SK-N-SH (cell line): Measurements from ENCODE around the gene PROM1. TPM values are rescaled to one million over a fixed set of nuclear protein-coding genes. Genes with fewer than 3 reads are reported as not detected.

Experiments
- CTCF ChIA-PET: fragments of 300-600, 350-600 bp; formaldehyde crosslinking; extraction: SDS; loops from one replicate; lab custom pipeline; 2021; lab: Yijun Ruan, JAX
- POLR2A ChIA-PET: fragments of 350-600 bp; sonication (Branson Sonifier 250); formaldehyde crosslinking; extraction: SDS; loops from one replicate; lab custom pipeline; 2020; ENCODE audit warnings: antibody characterized with exemption, inconsistent platforms; lab: Yijun Ruan, JAX
- DNase-seq: peaks from one replicate; pipeline ENCODE4 v3.0.0; 2012
- H2AFZ ChIP-seq: fragments of 200-600 bp; sonication (generic); 2 replicates; pipeline ENCODE4 v1.8.1; 2016; ENCODE audit warnings: antibody characterized with exemption, mild to moderate bottlenecking, low read depth
- H3F3A ChIP-seq: fragments of 200-600 bp; sonication (generic); replicated peaks from 2 replicates; pipeline ENCODE3; 2016; ENCODE audit warnings: antibody characterized with exemption, mild to moderate bottlenecking; ENCODE audit not compliant: insufficient read depth
- H3K27ac ChIP-seq, 2 experiments: fragments of 200-500 bp in 1 of 2; fragments of 200-600 bp in 1 of 2; sonication (Bioruptor generic) in 1 of 2; sonication (generic), shearing (Covaris generic) in 1 of 2; 2 replicates each; pipeline versions ENCODE4 v1.5.1 to v1.6.1; 2014 to 2016; ENCODE audit warnings: low read depth in 2 of 2, inconsistent platforms in 1 of 2, low read length in 1 of 2, mild to moderate bottlenecking in 1 of 2, mixed read lengths in 1 of 2
- H3K27me3 ChIP-seq: fragments of 200-600 bp; sonication (generic), shearing (Covaris generic); 2 replicates; pipeline ENCODE4 v1.6.1; 2016; ENCODE audit warnings: mixed run types; ENCODE audit not compliant: insufficient read depth
- H3K36me3 ChIP-seq, 2 experiments: fragments of 200-500 bp in 1 of 2; fragments of 200-600 bp in 1 of 2; sonication (Bioruptor generic) in 1 of 2; sonication (generic) in 1 of 2; replicated peaks in 1 of 2; 2 replicates each; pipeline versions ENCODE3 to v1.5.1; 2014 to 2016; ENCODE audit warnings: low read length in 1 of 2, mild to moderate bottlenecking in 1 of 2; ENCODE audit not compliant: insufficient read depth in 2 of 2, control insufficient read depth in 1 of 2
- H3K4me1 ChIP-seq, 2 experiments: fragments of 200-500 bp in 1 of 2; fragments of 200-600 bp in 1 of 2; sonication (Bioruptor generic) in 1 of 2; sonication (generic), shearing (Covaris generic) in 1 of 2; 2 replicates each; pipeline versions ENCODE4 v1.5.1 to v1.6.1; 2014 to 2016; ENCODE audit warnings: low read depth in 1 of 2, low read length in 1 of 2, mixed run types in 1 of 2; ENCODE audit not compliant: insufficient read depth in 2 of 2, control insufficient read depth in 1 of 2
- H3K4me2 ChIP-seq: fragments of 200-600 bp; sonication (generic), shearing (Covaris generic); 2 replicates; pipeline ENCODE4 v1.6.1; 2017; ENCODE audit warnings: mixed run types
- H3K4me3 ChIP-seq, 2 experiments: fragments of 200-500 bp in 1 of 2; fragments of 200-600 bp in 1 of 2; sonication (Bioruptor generic) in 1 of 2; sonication (generic), shearing (Covaris generic) in 1 of 2; 2 replicates each; pipeline versions ENCODE4 v1.5.1 to v1.8.1; 2014 to 2016; ENCODE audit warnings: low read depth in 2 of 2, inconsistent platforms in 1 of 2, low read length in 1 of 2, mild to moderate bottlenecking in 1 of 2, mixed read lengths in 1 of 2, moderate library complexity in 1 of 2
- H3K79me2 ChIP-seq: fragments of 200-600 bp; sonication (generic); 2 replicates; pipeline ENCODE4 v1.8.1; 2017; ENCODE audit warnings: mild to moderate bottlenecking; ENCODE audit not compliant: insufficient read depth
- H3K9ac ChIP-seq: fragments of 200-600 bp; sonication (generic); 2 replicates; pipeline ENCODE4 v1.6.1; 2017; ENCODE audit warnings: mixed run types
- H3K9me2 ChIP-seq: fragments of 200-600 bp; sonication (generic); 2 replicates; pipeline ENCODE4 v1.6.1; 2017; ENCODE audit warnings: mixed run types
- H3K9me3 ChIP-seq: fragments of 200-600 bp; sonication (generic); 2 replicates; pipeline ENCODE4 v1.6.1; 2017; ENCODE audit warnings: mixed run types, mild to moderate bottlenecking, moderate library complexity
- H4K20me1 ChIP-seq: fragments of 200-600 bp; sonication (generic); 2 replicates; pipeline ENCODE4 v1.6.1; 2017; ENCODE audit warnings: mild to moderate bottlenecking, mixed run types; ENCODE audit not compliant: insufficient read depth
- FOXJ3 ChIP-seq: sonication (generic); formaldehyde crosslinking; IDR thresholded peaks from 2 replicates; pipeline ENCODE4 v1.5.1; 2020; ENCODE audit warnings: mild to moderate bottlenecking, missing genetic modification reagents
- GABPA ChIP-seq: IDR thresholded peaks from 2 replicates; pipeline ENCODE4 v1.4.0; 2012; ENCODE audit warnings: low read depth, mild to moderate bottlenecking
- POLR2AphosphoS5 ChIP-seq: IDR thresholded peaks from 2 replicates; pipeline ENCODE4 v1.6.1; 2012; ENCODE audit warnings: low read depth, low read length
- RFX5 ChIP-seq: IDR thresholded peaks from 2 replicates; pipeline ENCODE4 v1.6.1; 2012; ENCODE audit warnings: mild to moderate bottlenecking, improper control_type of control experiment, low read length
- TAF1 ChIP-seq: IDR thresholded peaks from 2 replicates; pipeline ENCODE4 v1.6.1; 2012; ENCODE audit warnings: low read depth, mild to moderate bottlenecking, low read length, moderate library complexity, borderline replicate concordance
- YY1 ChIP-seq: IDR thresholded peaks from 2 replicates; pipeline ENCODE4 v1.4.0; 2012; ENCODE audit warnings: low read depth, mild to moderate bottlenecking
- WGBS: methylation state at CpG from one replicate; pipeline ENCODE4 v1.1.6; 2017; ENCODE audit warnings: low lambda C conversion rate; 5-methylcytosine and 5-hydroxymethylcytosine counted together
- polyA plus RNA-seq, 3 experiments: library from polyadenylated mRNA; depleted of rRNA; stranded (reverse); fragments of >200 nt; gene quantifications; 2 replicates each; pipeline ENCODE4 v1.2.3, GENCODE V29; 2012
- TF ChIP-seq, protein P1 (sequence below): fragments of 200-600 bp; sonication (generic); IDR thresholded peaks from 2 replicates; pipeline ENCODE4 v1.6.1; 2017; ENCODE audit warnings: antibody characterized with exemption, mild to moderate bottlenecking, moderate library complexity
- TF ChIP-seq, protein P2 (sequence below): IDR thresholded peaks from 2 replicates; pipeline ENCODE4 v1.4.0; 2012; ENCODE audit warnings: low read depth
- TF ChIP-seq, protein P3 (sequence below): IDR thresholded peaks from 2 replicates; pipeline ENCODE4 v1.6.1; 2012; ENCODE audit warnings: mild to moderate bottlenecking, low read depth, low read length, moderate library complexity

Gene PROM1
- polyA plus RNA-seq, 1 of the 3 experiments (the other 2 are of a cell fraction), result not detected

DNA sequence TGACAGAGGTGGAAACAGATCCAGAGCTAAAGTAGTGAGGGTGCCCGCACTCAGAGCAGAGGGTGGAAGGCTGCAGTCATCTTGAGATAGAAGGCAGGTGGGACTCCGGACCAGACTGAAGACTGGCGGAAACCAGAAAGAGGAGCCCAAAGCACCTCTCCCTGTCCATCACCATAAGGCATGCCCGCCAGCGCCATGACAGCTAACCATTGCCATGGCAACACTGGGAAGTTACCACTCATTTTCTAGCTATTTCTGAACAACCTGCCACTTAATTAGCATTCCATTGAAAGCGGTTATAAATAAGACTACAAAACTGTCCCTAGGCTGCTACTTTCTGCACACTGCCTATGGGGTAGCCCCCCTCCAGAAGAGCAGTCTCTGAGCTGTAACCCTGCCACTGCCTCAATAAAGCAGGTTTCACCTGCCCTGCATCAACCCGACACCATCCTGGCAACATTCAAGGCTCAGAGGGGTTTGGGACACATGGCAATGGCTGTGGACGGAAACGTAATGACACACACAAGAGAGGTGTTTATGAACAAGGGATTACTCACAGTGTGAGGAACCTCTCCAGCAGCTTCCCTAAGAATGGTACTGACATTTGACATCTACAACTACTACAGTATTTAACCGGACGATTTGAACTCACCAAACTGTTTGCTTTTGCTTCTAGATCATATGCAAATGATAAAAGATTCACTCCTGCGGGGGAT is 93.1 kb downstream of the PROM1 start:
- Histone ChIP-seq H3K27ac (no peak overlapping the region), H4K20me1 (no peaks in the 10 kb centered on the region), H3F3A (no peaks in the 10 kb centered on the region), H3K9me2 (no peaks in the 10 kb centered on the region), H3K27me3 (no peaks in the 10 kb centered on the region; the same call in 1 of the 2 replicates), H3K79me2 (no peaks in the 10 kb centered on the region), H3K4me2 (no peak overlapping the region), H3K36me3 (no peaks in the 10 kb centered on the region), H3K9me3 (no peaks in the 10 kb centered on the region), H3K4me3 (no peak overlapping the region), H3K4me1 (peaks cover 0 to 3% of the 10 kb centered on the region in 2 experiments; a peak in 1 of 4 replicates), H2AFZ (no peak overlapping the region), H3K9ac (no peak overlapping the region)
- 75% methylated on average over 12 of the region's 12 CpGs for WGBS
- ChIA-PET CTCF (interaction anchor here (0.7 to 5.5 kb wide), 3 partner anchors 11 to 185 kb away, joined by 3 to 37 read pairs (median 7); no protein-coding TSS in a partner anchor), POLR2A (no interaction called here)
- no peak for TF ChIP-seq POLR2AphosphoS5
- TF ChIP-seq, protein P1, sequence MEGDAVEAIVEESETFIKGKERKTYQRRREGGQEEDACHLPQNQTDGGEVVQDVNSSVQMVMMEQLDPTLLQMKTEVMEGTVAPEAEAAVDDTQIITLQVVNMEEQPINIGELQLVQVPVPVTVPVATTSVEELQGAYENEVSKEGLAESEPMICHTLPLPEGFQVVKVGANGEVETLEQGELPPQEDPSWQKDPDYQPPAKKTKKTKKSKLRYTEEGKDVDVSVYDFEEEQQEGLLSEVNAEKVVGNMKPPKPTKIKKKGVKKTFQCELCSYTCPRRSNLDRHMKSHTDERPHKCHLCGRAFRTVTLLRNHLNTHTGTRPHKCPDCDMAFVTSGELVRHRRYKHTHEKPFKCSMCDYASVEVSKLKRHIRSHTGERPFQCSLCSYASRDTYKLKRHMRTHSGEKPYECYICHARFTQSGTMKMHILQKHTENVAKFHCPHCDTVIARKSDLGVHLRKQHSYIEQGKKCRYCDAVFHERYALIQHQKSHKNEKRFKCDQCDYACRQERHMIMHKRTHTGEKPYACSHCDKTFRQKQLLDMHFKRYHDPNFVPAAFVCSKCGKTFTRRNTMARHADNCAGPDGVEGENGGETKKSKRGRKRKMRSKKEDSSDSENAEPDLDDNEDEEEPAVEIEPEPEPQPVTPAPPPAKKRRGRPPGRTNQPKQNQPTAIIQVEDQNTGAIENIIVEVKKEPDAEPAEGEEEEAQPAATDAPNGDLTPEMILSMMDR, result no peak
- TF ChIP-seq, protein P2, sequence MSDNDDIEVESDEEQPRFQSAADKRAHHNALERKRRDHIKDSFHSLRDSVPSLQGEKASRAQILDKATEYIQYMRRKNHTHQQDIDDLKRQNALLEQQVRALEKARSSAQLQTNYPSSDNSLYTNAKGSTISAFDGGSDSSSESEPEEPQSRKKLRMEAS, result no peak
- TF ChIP-seq YY1, result no peak
- TF ChIP-seq RFX5, result no peak
- no peak for TF ChIP-seq TAF1
- no peak for DNase-seq

DNA sequence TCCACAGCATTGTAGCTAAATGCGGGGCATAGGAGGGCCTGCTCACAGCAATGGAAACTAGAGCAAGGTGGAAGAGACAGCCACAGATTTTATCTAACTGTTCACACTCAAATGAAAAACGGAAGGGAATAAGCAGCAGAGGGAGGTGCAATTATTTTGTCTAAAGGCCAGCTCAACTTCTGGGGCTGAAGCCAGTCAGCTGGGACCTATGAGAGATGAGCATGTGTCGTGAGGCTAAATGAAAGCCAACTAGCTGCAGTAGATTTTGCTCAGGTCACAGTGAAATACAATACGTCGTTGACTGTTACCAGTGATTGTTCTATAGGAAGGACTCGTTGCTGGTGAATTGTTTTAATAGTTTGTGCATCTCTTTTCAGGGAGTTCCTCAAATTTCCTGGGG is 94.4 kb downstream of the PROM1 start:
- ChIA-PET POLR2A (no interaction called here), CTCF (interaction anchor here (1.2 to 5.5 kb wide), 4 partner anchors 12 to 510 kb away, joined by 3 to 37 read pairs (median 8); no protein-coding TSS in a partner anchor)
- no peak for TF ChIP-seq GABPA
- no peak for TF ChIP-seq FOXJ3 (CRISPR knock-in tag)
- no peak for TF ChIP-seq RFX5
- no peak for TF ChIP-seq TAF1
- TF ChIP-seq, protein P3, sequence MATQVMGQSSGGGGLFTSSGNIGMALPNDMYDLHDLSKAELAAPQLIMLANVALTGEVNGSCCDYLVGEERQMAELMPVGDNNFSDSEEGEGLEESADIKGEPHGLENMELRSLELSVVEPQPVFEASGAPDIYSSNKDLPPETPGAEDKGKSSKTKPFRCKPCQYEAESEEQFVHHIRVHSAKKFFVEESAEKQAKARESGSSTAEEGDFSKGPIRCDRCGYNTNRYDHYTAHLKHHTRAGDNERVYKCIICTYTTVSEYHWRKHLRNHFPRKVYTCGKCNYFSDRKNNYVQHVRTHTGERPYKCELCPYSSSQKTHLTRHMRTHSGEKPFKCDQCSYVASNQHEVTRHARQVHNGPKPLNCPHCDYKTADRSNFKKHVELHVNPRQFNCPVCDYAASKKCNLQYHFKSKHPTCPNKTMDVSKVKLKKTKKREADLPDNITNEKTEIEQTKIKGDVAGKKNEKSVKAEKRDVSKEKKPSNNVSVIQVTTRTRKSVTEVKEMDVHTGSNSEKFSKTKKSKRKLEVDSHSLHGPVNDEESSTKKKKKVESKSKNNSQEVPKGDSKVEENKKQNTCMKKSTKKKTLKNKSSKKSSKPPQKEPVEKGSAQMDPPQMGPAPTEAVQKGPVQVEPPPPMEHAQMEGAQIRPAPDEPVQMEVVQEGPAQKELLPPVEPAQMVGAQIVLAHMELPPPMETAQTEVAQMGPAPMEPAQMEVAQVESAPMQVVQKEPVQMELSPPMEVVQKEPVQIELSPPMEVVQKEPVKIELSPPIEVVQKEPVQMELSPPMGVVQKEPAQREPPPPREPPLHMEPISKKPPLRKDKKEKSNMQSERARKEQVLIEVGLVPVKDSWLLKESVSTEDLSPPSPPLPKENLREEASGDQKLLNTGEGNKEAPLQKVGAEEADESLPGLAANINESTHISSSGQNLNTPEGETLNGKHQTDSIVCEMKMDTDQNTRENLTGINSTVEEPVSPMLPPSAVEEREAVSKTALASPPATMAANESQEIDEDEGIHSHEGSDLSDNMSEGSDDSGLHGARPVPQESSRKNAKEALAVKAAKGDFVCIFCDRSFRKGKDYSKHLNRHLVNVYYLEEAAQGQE, result no peak
- no peak for TF ChIP-seq YY1
- Histone ChIP-seq H3K9me2 (no peaks in the 10 kb centered on the region), H2AFZ (no peak overlapping the region), H3K27me3 (no peaks in the 10 kb centered on the region; the same call in 1 of the 2 replicates), H3F3A (no peaks in the 10 kb centered on the region), H3K9me3 (no peaks in the 10 kb centered on the region), H3K36me3 (no peaks in the 10 kb centered on the region), H4K20me1 (no peaks in the 10 kb centered on the region), H3K4me1 (peaks cover 0 to 3% of the 10 kb centered on the region in 2 experiments; a peak in 1 of 4 replicates), H3K4me3 (no peak overlapping the region), H3K4me2 (no peak overlapping the region), H3K9ac (no peak overlapping the region), H3K79me2 (no peaks in the 10 kb centered on the region), H3K27ac (no peak overlapping the region)
- DNase-seq, result no peak
- 53% methylated on average over 6 of the region's 6 CpGs for WGBS
